ENCODE results near the gene NABP1.

GRCh38 chr2:191711621-191712020, 33.7 kb downstream of the NABP1 start:
- no peak for TF ChIP-seq CTCF (IDR thresholded peaks at IDR 0.05; ENCODE audit: insufficient read depth, low read length)
- no peak for TF ChIP-seq GABPA (IDR thresholded peaks at IDR 0.05; ENCODE audit: low read depth)
- no peak for TF ChIP-seq REST (IDR thresholded peaks at IDR 0.05; ENCODE audit: insufficient replicate concordance, low read depth)
